GM12878 (cell line): ENCODE data around the gene SPATA3. TPM values are rescaled to one million over a fixed set of nuclear protein-coding genes. Genes with fewer than 3 reads are reported as not detected.

Experiments
- ATAC-seq: fragments of 200-7000 bp; cut with Tn5 transposase; 3 replicates; pipeline ENCODE4 v1.9.1; 2020; ENCODE audit warnings: mild to moderate bottlenecking, moderate library complexity
- BruUV-seq: library from RNA; stranded (reverse); fragments of 400-500 nt; replicated peaks from 2 replicates; lab custom pipeline; 2021; lab: Mats Ljungman, UMichigan
- CTCF ChIA-PET: fragments of 300-600 bp; sonication (Branson Sonifier 250); formaldehyde crosslinking; extraction: SDS; loops from one replicate; lab custom pipeline; 2021; ENCODE audit warnings: inconsistent platforms; lab: Yijun Ruan, JAX
- POLR2A ChIA-PET: fragments of 350-600 bp; formaldehyde crosslinking; extraction: SDS; loops from one replicate; lab custom pipeline; 2021; ENCODE audit warnings: inconsistent platforms; lab: Charles Lee
- RAD21 ChIA-PET: fragments of 300-600 bp; sonication (Branson Sonifier 250); formaldehyde crosslinking; loops from one replicate; lab custom pipeline; 2023; ENCODE audit warnings: antibody characterized with exemption; ENCODE audit not compliant: unreplicated experiment; lab: Charles Lee
- SMC1A ChIA-PET: fragments of 300-600 bp; sonication (Branson Sonifier 250); formaldehyde crosslinking; loops from one replicate; lab custom pipeline; 2023; ENCODE audit not compliant: unreplicated experiment, uncharacterized antibody; lab: Charles Lee
- DNase-seq: peaks from one replicate; pipeline ENCODE4 v3.0.0-alpha.2; 2011; ENCODE audit warnings: low read depth, low spot score
- FAIRE-seq: peaks from 3 replicates; lab custom pipeline; 2011; peaks lifted over from hg19 to GRCh38; lab: Jason Lieb, UNC
- H2AFZ ChIP-seq: 2 replicates; pipeline ENCODE4 v1.6.0; 2011; ENCODE audit warnings: low read depth, low read length, control low read depth; ENCODE audit not compliant: control insufficient read depth
- H3K27ac ChIP-seq: 2 replicates; pipeline ENCODE4 v1.5.1; 2011; ENCODE audit warnings: control low read depth; ENCODE audit not compliant: control insufficient read depth, insufficient read depth
- H3K27me3 ChIP-seq, 2 experiments: replicated peaks in 1 of 2; 2 replicates each; pipeline versions ENCODE4 v1.6.0 to v1.6.1; 2011; ENCODE audit warnings: low read length in 1 of 2; ENCODE audit not compliant: control insufficient read depth in 2 of 2, insufficient read depth in 2 of 2
- H3K36me3 ChIP-seq, 2 experiments: 2 replicates each; pipeline ENCODE4 v1.5.1; 2011; ENCODE audit warnings: low read length in 1 of 2; ENCODE audit not compliant: control insufficient read depth in 2 of 2, insufficient read depth in 2 of 2
- H3K4me1 ChIP-seq: 2 replicates; pipeline ENCODE4 v1.6.1; 2011; ENCODE audit warnings: mild to moderate bottlenecking, low read length, moderate library complexity, mixed read lengths; ENCODE audit not compliant: control insufficient read depth, insufficient read depth
- H3K4me2 ChIP-seq: 2 replicates; pipeline ENCODE4 v1.6.0; 2011; ENCODE audit warnings: control low read depth; ENCODE audit not compliant: control insufficient read depth, insufficient read depth
- H3K4me3 ChIP-seq: fragments of 200-600 bp; sonication (generic); 2 replicates; pipeline ENCODE4 v1.5.1; 2016
- H3K79me2 ChIP-seq: 2 replicates; pipeline ENCODE4 v1.6.0; 2011; ENCODE audit warnings: low read length; ENCODE audit not compliant: control insufficient read depth, insufficient read depth
- H3K9ac ChIP-seq: 2 replicates; pipeline ENCODE4 v1.8.0; 2011; ENCODE audit warnings: low read length, control low read depth, mixed read lengths; ENCODE audit not compliant: control insufficient read depth, insufficient read depth
- H3K9me3 ChIP-seq: replicated peaks from 3 replicates; pipeline ENCODE4 v1.5.1; 2011; ENCODE audit warnings: mild to moderate bottlenecking, low read length; ENCODE audit not compliant: control insufficient read depth, insufficient read depth
- H4K20me1 ChIP-seq: 2 replicates; pipeline ENCODE4 v1.6.0; 2011; ENCODE audit not compliant: control insufficient read depth, insufficient read depth
- DPF2 ChIP-seq: fragments of 450-650 bp; IDR thresholded peaks from 2 replicates; pipeline ENCODE4 v1.6.1; 2017; ENCODE audit warnings: mild to moderate bottlenecking
- EP300 ChIP-seq, 2 experiments: fragments of 150-350 bp in 1 of 2; IDR thresholded peaks; 2 replicates each; pipeline ENCODE4 v1.6.1; 2011 to 2012; ENCODE audit warnings: low read depth in 2 of 2, low read length in 2 of 2, borderline replicate concordance in 1 of 2, improper control_type of control experiment in 1 of 2, inconsistent platforms in 1 of 2; ENCODE audit not compliant: control insufficient read depth in 1 of 2
- EZH2 ChIP-seq: IDR thresholded peaks from 2 replicates; pipeline ENCODE4 v1.6.1; 2012; ENCODE audit warnings: low read depth, mild to moderate bottlenecking, control low read depth, inconsistent platforms, low read length, borderline replicate concordance; ENCODE audit not compliant: control insufficient read depth
- IRF3 ChIP-seq: fragments of 450-650 bp; IDR thresholded peaks from 2 replicates; pipeline ENCODE4 v1.6.1; 2014; ENCODE audit warnings: mild to moderate bottlenecking
- SMAD1 ChIP-seq: fragments of 450-650 bp; IDR thresholded peaks from 2 replicates; pipeline ENCODE4 v1.6.1; 2018; ENCODE audit warnings: mild to moderate bottlenecking, low read depth; ENCODE audit not compliant: partially characterized antibody
- SPI1 ChIP-seq: IDR thresholded peaks from 2 replicates; pipeline ENCODE4 v1.6.1; 2011; ENCODE audit warnings: low read depth, mild to moderate bottlenecking, low read length, moderate library complexity, borderline replicate concordance; ENCODE audit not compliant: insufficient read depth
- ZBTB11 ChIP-seq: fragments of 450-650 bp; formaldehyde crosslinking; IDR thresholded peaks from 2 replicates; pipeline ENCODE4 v1.5.0; 2022; ENCODE audit warnings: mild to moderate bottlenecking, missing genetic modification characterization
- ZNF622 ChIP-seq: fragments of 450-650 bp; IDR thresholded peaks from 2 replicates; pipeline ENCODE4 v1.6.1; 2017; ENCODE audit warnings: mild to moderate bottlenecking, inconsistent platforms
- ZNF687 ChIP-seq: fragments of 450-650 bp; IDR thresholded peaks from 2 replicates; pipeline ENCODE4 v1.6.1; 2017; ENCODE audit warnings: mild to moderate bottlenecking, moderate library complexity
- WGBS: methylation state at CpG from one replicate; pipeline ENCODE4 v1.1.6; 2016; ENCODE audit warnings: low lambda C conversion rate; ENCODE audit not compliant: insufficient replicate concordance, insufficient coverage; ENCODE audit errors: missing lambda C conversion rate; 5-methylcytosine and 5-hydroxymethylcytosine counted together
- in situ Hi-C: fragments of 300-500 bp; cut with MboI; formaldehyde crosslinking; loops from 9 replicates; pipeline ENCODE4 v1.14.3; 2018; ENCODE audit warnings: mixed read lengths
- intact Hi-C: fragments of 100-400 bp; cut with micrococcal nuclease; formaldehyde crosslinking; loops from one replicate; pipeline ENCODE4 v1.14.2; 2022; ENCODE audit not compliant: unreplicated experiment
- polyA plus RNA-seq, 11 experiments: library from polyadenylated mRNA; depleted of rRNA in 4 of 11; unstranded in 6 of 11; stranded (reverse) in 5 of 11; fragments of >200 nt; fragmentation: Nextera tagmentation in 4 of 11; fragmentation: Illumina TruSeq in 1 of 11; extraction: Ambion mirVana in 4 of 11; extraction: Trizol in 1 of 11; gene quantifications; 1 replicate in 1 of 11; 2 replicates in 10 of 11; pipeline versions ENCODE4 v1.2.1 to v1.2.3, GENCODE V29; 2011 to 2016; ENCODE audit warnings: inconsistent platforms in 2 of 11, missing spikeins in 2 of 11, low read depth in 1 of 11
- total RNA-seq, 4 experiments: library from RNA; depleted of rRNA in 3 of 4; stranded (reverse); fragments of >200 nt in 3 of 4; fragmentation: Illumina TruSeq in 1 of 4; extraction: Trizol in 1 of 4; gene quantifications; 2 replicates each; pipeline versions ENCODE4 v1.2.1 to v1.2.3, GENCODE V29; 2013 to 2021
- TF ChIP-seq, protein P1 (sequence below): fragments of 450-650 bp; IDR thresholded peaks from 2 replicates; pipeline ENCODE4 v1.6.1; 2016; ENCODE audit warnings: mild to moderate bottlenecking, moderate library complexity, borderline replicate concordance

The SPATA3 gene
- total and polyA plus RNA-seq, 10 of the 15 experiments (the other 5 are each of a cell fraction or from before 2014, with no cell fraction given): not detected

GRCh38 chr2:231008131-231008530, 12.2 kb downstream of the SPATA3 start:
- H3K4me2 ChIP-seq: no peak overlapping the region
- in situ Hi-C loops: no loop called here
- no peak overlapping the region for H2AFZ ChIP-seq
- SMC1A ChIA-PET: interaction anchor here (1.6 kb wide), 1 partner anchor 14 kb away, joined by 3 read pairs; no protein-coding TSS in a partner anchor
- ATAC-seq: no peak
- H3K36me3 ChIP-seq: no peaks in the 10 kb centered on the region
- peaks cover 0 to 3% of the 10 kb centered on the region in 2 experiments; a peak in 2 of 4 replicates for H3K27me3 ChIP-seq
- no TSS peak for BruUV-seq
- H3K9ac ChIP-seq: no peak overlapping the region
- H3K4me1 ChIP-seq: no peaks in the 10 kb centered on the region
- H3K4me3 ChIP-seq: no peak overlapping the region
- POLR2A ChIA-PET: no interaction called here
- DNase-seq: no peak
- RAD21 ChIA-PET: no interaction called here
- FAIRE-seq: no peak
- no peaks in the 10 kb centered on the region; the same call in 2 of the 3 replicates for H3K9me3 ChIP-seq
- H3K27ac ChIP-seq: no peak overlapping the region
- no peaks in the 10 kb centered on the region for H3K79me2 ChIP-seq
- intact Hi-C loops: no loop called here
- WGBS: 29% methylated on average over 6 of the region's 6 CpGs
- CTCF ChIA-PET: interaction anchor here (0.7 to 1.4 kb wide), 4 partner anchors 21 to 184 kb away, joined by 3 to 4 read pairs (median 3); no protein-coding TSS in a partner anchor
- no peaks in the 10 kb centered on the region for H4K20me1 ChIP-seq
- no peak for TF ChIP-seq ZNF622
- no peak for TF ChIP-seq IRF3
- TF ChIP-seq ZBTB11 (CRISPR knock-in tag): no peak
- TF ChIP-seq SPI1: no peak
- no peak for TF ChIP-seq EZH2
- no peak for TF ChIP-seq SMAD1
- TF ChIP-seq EP300 (IDR thresholded peaks at IDR 0.05; ENCODE audit: borderline replicate concordance in 1 of 2, control insufficient read depth in 1 of 2, low read depth in 2 of 2, low read length in 2 of 2): no peak
- TF ChIP-seq, protein P1, sequence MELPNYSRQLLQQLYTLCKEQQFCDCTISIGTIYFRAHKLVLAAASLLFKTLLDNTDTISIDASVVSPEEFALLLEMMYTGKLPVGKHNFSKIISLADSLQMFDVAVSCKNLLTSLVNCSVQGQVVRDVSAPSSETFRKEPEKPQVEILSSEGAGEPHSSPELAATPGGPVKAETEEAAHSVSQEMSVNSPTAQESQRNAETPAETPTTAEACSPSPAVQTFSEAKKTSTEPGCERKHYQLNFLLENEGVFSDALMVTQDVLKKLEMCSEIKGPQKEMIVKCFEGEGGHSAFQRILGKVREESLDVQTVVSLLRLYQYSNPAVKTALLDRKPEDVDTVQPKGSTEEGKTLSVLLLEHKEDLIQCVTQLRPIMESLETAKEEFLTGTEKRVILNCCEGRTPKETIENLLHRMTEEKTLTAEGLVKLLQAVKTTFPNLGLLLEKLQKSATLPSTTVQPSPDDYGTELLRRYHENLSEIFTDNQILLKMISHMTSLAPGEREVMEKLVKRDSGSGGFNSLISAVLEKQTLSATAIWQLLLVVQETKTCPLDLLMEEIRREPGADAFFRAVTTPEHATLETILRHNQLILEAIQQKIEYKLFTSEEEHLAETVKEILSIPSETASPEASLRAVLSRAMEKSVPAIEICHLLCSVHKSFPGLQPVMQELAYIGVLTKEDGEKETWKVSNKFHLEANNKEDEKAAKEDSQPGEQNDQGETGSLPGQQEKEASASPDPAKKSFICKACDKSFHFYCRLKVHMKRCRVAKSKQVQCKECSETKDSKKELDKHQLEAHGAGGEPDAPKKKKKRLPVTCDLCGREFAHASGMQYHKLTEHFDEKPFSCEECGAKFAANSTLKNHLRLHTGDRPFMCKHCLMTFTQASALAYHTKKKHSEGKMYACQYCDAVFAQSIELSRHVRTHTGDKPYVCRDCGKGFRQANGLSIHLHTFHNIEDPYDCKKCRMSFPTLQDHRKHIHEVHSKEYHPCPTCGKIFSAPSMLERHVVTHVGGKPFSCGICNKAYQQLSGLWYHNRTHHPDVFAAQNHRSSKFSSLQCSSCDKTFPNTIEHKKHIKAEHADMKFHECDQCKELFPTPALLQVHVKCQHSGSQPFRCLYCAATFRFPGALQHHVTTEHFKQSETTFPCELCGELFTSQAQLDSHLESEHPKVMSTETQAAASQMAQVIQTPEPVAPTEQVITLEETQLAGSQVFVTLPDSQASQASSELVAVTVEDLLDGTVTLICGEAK: no peak
- no peak for TF ChIP-seq DPF2
- no peak for TF ChIP-seq ZNF687
